HCT116 (cell line): ENCODE results near the gene SHANK2. TPM values are rescaled to one million over a fixed set of nuclear protein-coding genes. Genes with fewer than 3 reads are reported as not detected.

Source experiments
- ATAC-seq: fragments of 200-7000 bp; cut with Tn5 transposase; 2 replicates; pipeline ENCODE4 v1.9.1; 2020; ENCODE audit warnings: mild to moderate bottlenecking, moderate library complexity
- BruUV-seq: library from RNA; stranded (reverse); fragments of 400-500 nt; replicated peaks from 2 replicates; lab custom pipeline; 2021; lab: Mats Ljungman, UMichigan
- CTCF ChIA-PET: fragments of 300-600 bp; sonication (Branson Sonifier 250); formaldehyde crosslinking; loops from one replicate; lab custom pipeline; 2021; ENCODE audit warnings: antibody characterized with exemption; lab: Charles Lee
- POLR2A ChIA-PET: fragments of 300-600, 350-600 bp; sonication (Branson Sonifier 250); formaldehyde crosslinking; loops from one replicate; lab custom pipeline; 2021; ENCODE audit warnings: antibody characterized with exemption; lab: Charles Lee
- RAD21 ChIA-PET, 2 experiments: fragments of 300-600 bp; sonication (Branson Sonifier 250); formaldehyde crosslinking; loops; one replicate each; lab custom pipeline; 2023; ENCODE audit warnings: low total read pairs in 2 of 2; ENCODE audit not compliant: uncharacterized antibody in 2 of 2, unreplicated experiment in 2 of 2, low non-redundant PET in 1 of 2; lab: Charles Lee
- DNase-seq: peaks from one replicate; pipeline ENCODE4 v3.0.0-alpha.2; 2010; ENCODE audit warnings: low read depth, low spot score
- H2AFZ ChIP-seq: fragments of 200-600 bp; shearing (Covaris generic), sonication (generic); 2 replicates; pipeline ENCODE4 v1.6.1; 2017; ENCODE audit warnings: low read depth, mixed run types, mixed read lengths, antibody characterized with exemption, low read length; ENCODE audit not compliant: poor library complexity, severe bottlenecking
- H3K27ac ChIP-seq: 2 replicates; pipeline ENCODE4 v1.5.1; 2012; ENCODE audit warnings: low read depth, low read length
- H3K27me3 ChIP-seq: fragments of 200-600 bp; sonication (generic); 2 replicates; pipeline ENCODE4 v1.6.1; 2016; ENCODE audit warnings: mixed run types, low read length, mixed read lengths; ENCODE audit not compliant: insufficient read depth
- H3K36me3 ChIP-seq, 2 experiments: fragments of 200-500 bp in 1 of 2; fragments of 200-600 bp in 1 of 2; sonication (Bioruptor generic) in 1 of 2; sonication (generic) in 1 of 2; 2 replicates each; pipeline versions ENCODE4 v1.5.1 to v1.6.1; 2014 to 2016; ENCODE audit warnings: low read length in 2 of 2, inconsistent platforms in 1 of 2, mixed read lengths in 1 of 2, mixed run types in 1 of 2; ENCODE audit not compliant: insufficient read depth in 2 of 2, control insufficient read depth in 1 of 2
- H3K4me1 ChIP-seq, 2 experiments: fragments of 200-600 bp in 1 of 2; sonication (generic) in 1 of 2; 2 replicates each; pipeline versions ENCODE4 v1.5.1 to v1.6.1; 2012 to 2017; ENCODE audit warnings: low read length in 2 of 2, inconsistent platforms in 1 of 2, mild to moderate bottlenecking in 1 of 2, mixed read lengths in 1 of 2, mixed run types in 1 of 2, moderate library complexity in 1 of 2; ENCODE audit not compliant: insufficient read depth in 2 of 2, control insufficient read depth in 1 of 2
- H3K4me2 ChIP-seq: fragments of 200-600 bp; sonication (generic); 2 replicates; pipeline ENCODE4 v1.6.1; 2017; ENCODE audit warnings: mixed run types, low read length, mixed read lengths
- H3K4me3 ChIP-seq, 2 experiments: fragments of 200-600 bp in 1 of 2; sonication (generic) in 1 of 2; replicated peaks in 1 of 2; 2 replicates each; pipeline ENCODE4 v1.5.1; 2011 to 2016; ENCODE audit warnings: low read length in 2 of 2, control low read depth in 1 of 2, low read depth in 1 of 2, mild to moderate bottlenecking in 1 of 2, mixed read lengths in 1 of 2, mixed run types in 1 of 2
- H3K79me2 ChIP-seq: fragments of 200-600 bp; sonication (generic); 2 replicates; pipeline ENCODE4 v1.6.1; 2017; ENCODE audit warnings: mild to moderate bottlenecking, mixed run types, low read length, moderate library complexity, mixed read lengths; ENCODE audit not compliant: insufficient read depth
- H3K9ac ChIP-seq: fragments of 200-600 bp; sonication (generic); 2 replicates; pipeline ENCODE4 v1.6.1; 2016; ENCODE audit warnings: low read length, mixed read lengths
- H3K9me2 ChIP-seq: fragments of 200-600 bp; sonication (generic), shearing (Covaris generic); 2 replicates; pipeline ENCODE4 v1.6.1; 2017; ENCODE audit warnings: mixed run types, mild to moderate bottlenecking, moderate library complexity; ENCODE audit not compliant: insufficient read depth
- H3K9me3 ChIP-seq, 2 experiments: fragments of 200-500 bp in 1 of 2; fragments of 200-600 bp in 1 of 2; sonication (Bioruptor generic) in 1 of 2; sonication (generic) in 1 of 2; 2 replicates each; pipeline ENCODE4 v1.6.1; 2014 to 2017; ENCODE audit warnings: low read length in 2 of 2, mixed read lengths in 2 of 2, inconsistent platforms in 1 of 2, low read depth in 1 of 2, mild to moderate bottlenecking in 1 of 2, mixed run types in 1 of 2, moderate library complexity in 1 of 2; ENCODE audit not compliant: control insufficient read depth in 1 of 2, insufficient read depth in 1 of 2
- H4K20me1 ChIP-seq: fragments of 200-600 bp; sonication (generic), shearing (Covaris generic); 2 replicates; pipeline ENCODE4 v1.6.1; 2017; ENCODE audit warnings: mixed run types, mild to moderate bottlenecking, moderate library complexity; ENCODE audit not compliant: insufficient read depth
- ATF3 ChIP-seq: IDR thresholded peaks from 2 replicates; pipeline ENCODE4 v1.6.1; 2012
- CBX3 ChIP-seq: IDR thresholded peaks from 2 replicates; pipeline ENCODE4 v1.6.1; 2012; ENCODE audit warnings: low read depth
- CEBPB ChIP-seq: IDR thresholded peaks from 2 replicates; pipeline ENCODE4 v1.6.1; 2012; ENCODE audit warnings: low read depth
- CTCF ChIP-seq, 3 experiments: fragments of 200-600 bp in 1 of 3; sonication (generic) in 1 of 3; IDR thresholded peaks in 2 of 3; conservative IDR thresholded peaks in 1 of 3; 2 replicates each; pipeline ENCODE4 v1.5.1; 2012 to 2017; ENCODE audit warnings: low read depth in 2 of 3, low read length in 2 of 3, antibody characterized with exemption in 1 of 3, borderline replicate concordance in 1 of 3, control low read depth in 1 of 3, mild to moderate bottlenecking in 1 of 3, mixed read lengths in 1 of 3, mixed run types in 1 of 3, moderate library complexity in 1 of 3; ENCODE audit not compliant: insufficient read depth in 1 of 3
- EGR1 ChIP-seq: IDR thresholded peaks from 2 replicates; pipeline ENCODE4 v1.6.1; 2012; ENCODE audit warnings: low read depth
- ELF1 ChIP-seq: IDR thresholded peaks from 2 replicates; pipeline ENCODE4 v1.6.1; 2012; ENCODE audit warnings: low read depth, borderline replicate concordance
- EZH2 ChIP-seq: fragments of 200-600 bp; sonication (generic); IDR thresholded peaks from 2 replicates; pipeline ENCODE4 v1.6.1; 2017; ENCODE audit warnings: antibody characterized with exemption, mixed run types
- FOSL1 ChIP-seq: IDR thresholded peaks from 2 replicates; pipeline ENCODE4 v1.6.1; 2012; ENCODE audit warnings: low read depth
- JUND ChIP-seq: IDR thresholded peaks from 2 replicates; pipeline ENCODE4 v1.6.1; 2012
- POLR2AphosphoS5 ChIP-seq: IDR thresholded peaks from 2 replicates; pipeline ENCODE4 v1.6.1; 2011; ENCODE audit warnings: mild to moderate bottlenecking, low read depth, low read length, moderate library complexity
- RAD21 ChIP-seq: IDR thresholded peaks from 2 replicates; pipeline ENCODE4 v1.6.1; 2012; ENCODE audit warnings: low read depth, mild to moderate bottlenecking
- SIN3A ChIP-seq: IDR thresholded peaks from 2 replicates; pipeline ENCODE4 v1.6.1; 2012; ENCODE audit warnings: low read depth
- SP1 ChIP-seq: IDR thresholded peaks from 2 replicates; pipeline ENCODE4 v1.6.1; 2012; ENCODE audit warnings: low read depth
- SRF ChIP-seq: IDR thresholded peaks from 2 replicates; pipeline ENCODE4 v1.6.1; 2012; ENCODE audit warnings: low read depth
- TCF7L2 ChIP-seq: IDR thresholded peaks from 2 replicates; pipeline ENCODE4 v1.7.0; 2011; ENCODE audit warnings: borderline replicate concordance, inconsistent platforms; ENCODE audit not compliant: insufficient read depth, insufficient read length; ENCODE audit errors: extremely low read depth
- YY1 ChIP-seq: IDR thresholded peaks from 2 replicates; pipeline ENCODE4 v1.6.1; 2011; ENCODE audit warnings: low read length, low read depth, moderate library complexity, mild to moderate bottlenecking; ENCODE audit not compliant: insufficient replicate concordance; ENCODE audit errors: extremely low read depth
- ZFX ChIP-seq: fragments of 450-650 bp; IDR thresholded peaks from 2 replicates; pipeline ENCODE4 v1.6.1; 2017
- ZNF274 ChIP-seq: fragments of 200-500 bp; sonication (Bioruptor generic); IDR thresholded peaks from 2 replicates; pipeline ENCODE4 v1.6.1; 2014; ENCODE audit warnings: mild to moderate bottlenecking, low read depth, low read length, inconsistent platforms
- intact Hi-C: fragments of 100-400 bp; cut with micrococcal nuclease; formaldehyde crosslinking; loops from 2 replicates; pipeline ENCODE4 v1.10.0; 2022
- total RNA-seq: library from RNA; stranded (reverse); gene quantifications from one replicate; pipeline ENCODE4 v1.2.1, GENCODE V29; 2021; ENCODE audit not compliant: unreplicated experiment
- TF ChIP-seq, protein P1 (sequence below): IDR thresholded peaks from 2 replicates; pipeline ENCODE4 v1.6.1; 2012; ENCODE audit warnings: low read depth

The SHANK2 gene
- total RNA-seq, 1 experiment from 2014 or later, result 16.9 TPM

GRCh38 chr11:71241721-71242259, 10.6 kb downstream of the SHANK2 start:
- ATAC-seq (no peak), DNase-seq (no peak)
- POLR2A ChIA-PET, result no interaction called here
- H3K9me2 ChIP-seq, result no peaks in the 10 kb centered on the region
- H3K36me3 ChIP-seq, result no peaks in the 10 kb centered on the region; a peak in 1 of 4 replicates
- H3K27ac ChIP-seq, result no peak overlapping the region
- H3K4me1 ChIP-seq, result no peaks in the 10 kb centered on the region
- H3K4me2 ChIP-seq, result no peak overlapping the region
- RAD21 ChIA-PET, result no interaction called here
- no peak overlapping the region for H2AFZ ChIP-seq
- H4K20me1 ChIP-seq, result no peaks in the 10 kb centered on the region
- H3K9ac ChIP-seq, result no peak overlapping the region
- no peak for TF ChIP-seq EGR1
- no peak for TF ChIP-seq POLR2AphosphoS5
- TF ChIP-seq JUND, result no peak
- TF ChIP-seq ATF3, result no peak
- TF ChIP-seq SRF, result no peak
- TF ChIP-seq SP1, result no peak
- no peak for TF ChIP-seq CBX3
- TF ChIP-seq ZNF274, result no peak
- TF ChIP-seq ELF1, result no peak
- TF ChIP-seq ZFX, result no peak
- TF ChIP-seq EZH2, result no peak
- no peak for TF ChIP-seq CEBPB
- TF ChIP-seq CTCF (IDR thresholded peaks at IDR 0.05 in 2 of 3, conservative IDR thresholded peaks at IDR 0.05 in 1 of 3; ENCODE audit: borderline replicate concordance in 1 of 3, insufficient read depth in 1 of 3, low read depth in 2 of 3, low read length in 2 of 3), result no peak
- TF ChIP-seq, protein P1, sequence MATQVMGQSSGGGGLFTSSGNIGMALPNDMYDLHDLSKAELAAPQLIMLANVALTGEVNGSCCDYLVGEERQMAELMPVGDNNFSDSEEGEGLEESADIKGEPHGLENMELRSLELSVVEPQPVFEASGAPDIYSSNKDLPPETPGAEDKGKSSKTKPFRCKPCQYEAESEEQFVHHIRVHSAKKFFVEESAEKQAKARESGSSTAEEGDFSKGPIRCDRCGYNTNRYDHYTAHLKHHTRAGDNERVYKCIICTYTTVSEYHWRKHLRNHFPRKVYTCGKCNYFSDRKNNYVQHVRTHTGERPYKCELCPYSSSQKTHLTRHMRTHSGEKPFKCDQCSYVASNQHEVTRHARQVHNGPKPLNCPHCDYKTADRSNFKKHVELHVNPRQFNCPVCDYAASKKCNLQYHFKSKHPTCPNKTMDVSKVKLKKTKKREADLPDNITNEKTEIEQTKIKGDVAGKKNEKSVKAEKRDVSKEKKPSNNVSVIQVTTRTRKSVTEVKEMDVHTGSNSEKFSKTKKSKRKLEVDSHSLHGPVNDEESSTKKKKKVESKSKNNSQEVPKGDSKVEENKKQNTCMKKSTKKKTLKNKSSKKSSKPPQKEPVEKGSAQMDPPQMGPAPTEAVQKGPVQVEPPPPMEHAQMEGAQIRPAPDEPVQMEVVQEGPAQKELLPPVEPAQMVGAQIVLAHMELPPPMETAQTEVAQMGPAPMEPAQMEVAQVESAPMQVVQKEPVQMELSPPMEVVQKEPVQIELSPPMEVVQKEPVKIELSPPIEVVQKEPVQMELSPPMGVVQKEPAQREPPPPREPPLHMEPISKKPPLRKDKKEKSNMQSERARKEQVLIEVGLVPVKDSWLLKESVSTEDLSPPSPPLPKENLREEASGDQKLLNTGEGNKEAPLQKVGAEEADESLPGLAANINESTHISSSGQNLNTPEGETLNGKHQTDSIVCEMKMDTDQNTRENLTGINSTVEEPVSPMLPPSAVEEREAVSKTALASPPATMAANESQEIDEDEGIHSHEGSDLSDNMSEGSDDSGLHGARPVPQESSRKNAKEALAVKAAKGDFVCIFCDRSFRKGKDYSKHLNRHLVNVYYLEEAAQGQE, result no peak
- no peak for TF ChIP-seq TCF7L2
- no peak for TF ChIP-seq SIN3A
- TF ChIP-seq YY1, result no peak
- TF ChIP-seq RAD21, result no peak
- TF ChIP-seq FOSL1, result no peak
- CTCF ChIA-PET, result no interaction called here
- no peaks in the 10 kb centered on the region for H3K27me3 ChIP-seq
- no peak overlapping the region for H3K4me3 ChIP-seq
- no peaks in the 10 kb centered on the region for H3K9me3 ChIP-seq
- intact Hi-C loops, result no loop called here
- no peaks in the 10 kb centered on the region for H3K79me2 ChIP-seq
- BruUV-seq, result no TSS peak
